Suprapubic skin (tissue), 4 donors: ENCODE data around the gene CFAP58. TPM values are rescaled to one million over a fixed set of nuclear protein-coding genes. Genes with fewer than 3 reads are reported as not detected.

ENCODE experiments used
- DNase-seq, 2 donors: peaks; one replicate each; pipeline ENCODE4 v3.0.0-alpha.2; 2019; ENCODE audit warnings: low spot score in 2 of 2
- H3K27ac ChIP-seq: fragments of 200-600 bp; sonication (generic); one replicate; pipeline ENCODE4 v1.5.1; 2019
- H3K27me3 ChIP-seq: fragments of 200-600 bp; sonication (generic); one replicate; pipeline ENCODE4 v1.5.1; 2019
- H3K36me3 ChIP-seq: fragments of 200-600 bp; sonication (generic); one replicate; pipeline ENCODE4 v1.5.1; 2019
- H3K4me1 ChIP-seq: fragments of 200-600 bp; sonication (generic); one replicate; pipeline ENCODE4 v1.5.1; 2019
- H3K4me3 ChIP-seq: fragments of 200-600 bp; sonication (generic); one replicate; pipeline ENCODE4 v1.5.1; 2019; ENCODE audit warnings: mild to moderate bottlenecking
- H3K9me3 ChIP-seq: fragments of 200-600 bp; sonication (generic); one replicate; pipeline ENCODE4 v1.5.1; 2019
- CTCF ChIP-seq, 2 donors: fragments of 200-600 bp in 1 of 2; fragments of 450-650 bp in 1 of 2; sonication (generic) in 1 of 2; IDR thresholded peaks; one replicate each; pipeline ENCODE4 v1.5.1; 2016 to 2019; ENCODE audit warnings: antibody characterized with exemption in 2 of 2, mild to moderate bottlenecking in 1 of 2, moderate library complexity in 1 of 2
- EP300 ChIP-seq: sonication (generic); formaldehyde crosslinking; IDR thresholded peaks from one replicate; pipeline ENCODE4 v1.6.1; 2017; ENCODE audit warnings: antibody characterized with exemption
- POLR2A ChIP-seq, 2 donors: fragments of 450-650 bp; IDR thresholded peaks; one replicate each; pipeline ENCODE4 v1.6.1; 2017; ENCODE audit warnings: antibody characterized with exemption in 2 of 2, mild to moderate bottlenecking in 2 of 2, moderate library complexity in 2 of 2
- POLR2AphosphoS5 ChIP-seq, 3 donors: sonication (generic); formaldehyde crosslinking; IDR thresholded peaks; one replicate each; pipeline ENCODE4 v1.6.1; 2017; ENCODE audit warnings: antibody characterized with exemption in 3 of 3
- WGBS: methylation state at CpG from one replicate; pipeline ENCODE4 v1.1.5; 2018; 5-methylcytosine and 5-hydroxymethylcytosine counted together
- total RNA-seq, 4 donors: library from RNA; depleted of rRNA; stranded (reverse); fragments of >200 nt; gene quantifications; one replicate each; pipeline ENCODE4 v1.1.0, GENCODE V29; 2016

CFAP58 gene
- total RNA-seq, 4 donors from 2014 or later = 0.13 to 1.0 (median 0.39) TPM

- H3K27me3 ChIP-seq = no peaks in the 10 kb centered on the region
- H3K9me3 ChIP-seq = no peaks in the 10 kb centered on the region
- H3K36me3 ChIP-seq = no peaks in the 10 kb centered on the region
- peak overlapping the region; percentile 95 for H3K27ac ChIP-seq
- TF ChIP-seq POLR2A (IDR thresholded peaks at IDR 0.05) (no peak), POLR2AphosphoS5 (IDR thresholded peaks at IDR 0.05) (no peak), EP300 (no peak), CTCF (IDR thresholded peaks at IDR 0.05) (no peak)
- 35% methylated on average over 15 of the region's 20 CpGs for WGBS
- DNase-seq = peak; percentile 72 to 80
- peak overlapping the region; percentile 37 for H3K4me3 ChIP-seq
- H3K4me1 ChIP-seq = peaks cover 100% of the 10 kb centered on the region
These were observed 25.6 kb upstream of the CFAP58 start for GRCh38 chr10:104327745-104328645.

GRCh38 chr10:104328646-104328895, 25.1 kb upstream of the CFAP58 start:
- Histone ChIP-seq H3K4me1 (peaks cover 100% of the 10 kb centered on the region), H3K27ac (peak overlapping the region; percentile 95), H3K9me3 (no peaks in the 10 kb centered on the region), H3K27me3 (no peaks in the 10 kb centered on the region), H3K4me3 (peak overlapping the region; percentile 37), H3K36me3 (no peaks in the 10 kb centered on the region)
- WGBS = 34% methylated on average over 3 of the region's 3 CpGs
- no peak for TF ChIP-seq CTCF (IDR thresholded peaks at IDR 0.05)
- TF ChIP-seq EP300 = no peak
- no peak for TF ChIP-seq POLR2AphosphoS5 (IDR thresholded peaks at IDR 0.05)
- TF ChIP-seq POLR2A (IDR thresholded peaks at IDR 0.05) = no peak
- no peak for DNase-seq

GRCh38 chr10:104328896-104329710, 24.5 kb upstream of the CFAP58 start:
- Histone ChIP-seq H3K9me3 (no peaks in the 10 kb centered on the region), H3K27ac (peak overlapping the region; percentile 95), H3K4me3 (peak overlapping the region; percentile 37), H3K36me3 (no peaks in the 10 kb centered on the region), H3K27me3 (no peaks in the 10 kb centered on the region), H3K4me1 (peaks cover 100% of the 10 kb centered on the region)
- TF ChIP-seq CTCF (IDR thresholded peaks at IDR 0.05) = no peak
- peak; percentile 65 for TF ChIP-seq EP300
- TF ChIP-seq POLR2A (IDR thresholded peaks at IDR 0.05) = no peak
- peak; percentile 31 to 78 (median 75) for TF ChIP-seq POLR2AphosphoS5 (IDR thresholded peaks at IDR 0.05)
- peak; percentile 83 to 84 for DNase-seq
- WGBS = 15% methylated on average over 14 of the region's 15 CpGs

GRCh38 chr10:104329735-104330134, 23.9 kb upstream of the CFAP58 start:
- WGBS = 30% methylated on average over 3 of the region's 3 CpGs
- no peak for TF ChIP-seq CTCF (IDR thresholded peaks at IDR 0.05)
- no peak for TF ChIP-seq EP300
- TF ChIP-seq POLR2AphosphoS5 (IDR thresholded peaks at IDR 0.05) = no peak
- TF ChIP-seq POLR2A (IDR thresholded peaks at IDR 0.05) = no peak
- DNase-seq = peak; percentile 57 to 63
- H3K4me3 ChIP-seq = no peak overlapping the region
- H3K4me1 ChIP-seq = peaks cover 100% of the 10 kb centered on the region
- no peaks in the 10 kb centered on the region for H3K36me3 ChIP-seq
- H3K27me3 ChIP-seq = no peaks in the 10 kb centered on the region
- H3K9me3 ChIP-seq = no peaks in the 10 kb centered on the region
- peak overlapping the region; percentile 95 for H3K27ac ChIP-seq
